Muscle of arm (tissue), 12 donors: ENCODE measurements around the gene FAM114A2. TPM values are rescaled to one million over a fixed set of nuclear protein-coding genes. Genes with fewer than 3 reads are reported as not detected.
A peak's percentile ranks its signal among the peaks of the same experiment; 100 is the strongest.

Experiments used
- DNase-seq: peaks from one replicate; pipeline ENCODE4 v3.0.0-alpha.2; 2013
- polyA plus RNA-seq, 12 donors: library from polyadenylated mRNA; unstranded; fragments of 120-200 nt; gene quantifications; one replicate each; pipeline ENCODE4 v1.2.1, GENCODE V29; 2013; ENCODE audit not compliant: insufficient read length in 12 of 12

Gene FAM114A2
- polyA plus RNA-seq, 12 donors, result 17.7 to 33.6 (median 21.4) TPM; not detected in 1

DNA sequence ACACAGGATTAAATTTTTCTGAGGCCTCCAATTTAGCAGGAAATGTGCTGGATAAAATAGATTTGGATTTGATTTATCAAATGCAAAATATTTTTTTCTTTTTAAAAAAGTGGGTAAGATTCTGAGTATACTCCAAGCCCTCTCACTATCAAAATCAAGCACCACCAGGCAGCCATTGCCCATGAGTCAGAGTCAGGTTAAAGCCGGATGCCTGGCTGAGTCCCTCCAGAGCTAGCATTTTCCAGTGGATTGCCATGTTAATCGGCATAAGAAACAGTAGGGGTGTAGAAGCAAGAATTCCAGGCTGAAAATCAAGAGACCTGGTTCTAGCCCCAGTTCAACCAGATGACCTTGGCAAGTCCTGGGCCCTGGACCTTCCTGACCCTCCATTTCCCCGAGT, 85.3 kb downstream of the FAM114A2 start:
- no peak for DNase-seq

- DNase-seq, result peak; percentile 63
These were observed 85.8 kb downstream of the FAM114A2 start for GRCh38 chr5:153952893-153953292.

DNA sequence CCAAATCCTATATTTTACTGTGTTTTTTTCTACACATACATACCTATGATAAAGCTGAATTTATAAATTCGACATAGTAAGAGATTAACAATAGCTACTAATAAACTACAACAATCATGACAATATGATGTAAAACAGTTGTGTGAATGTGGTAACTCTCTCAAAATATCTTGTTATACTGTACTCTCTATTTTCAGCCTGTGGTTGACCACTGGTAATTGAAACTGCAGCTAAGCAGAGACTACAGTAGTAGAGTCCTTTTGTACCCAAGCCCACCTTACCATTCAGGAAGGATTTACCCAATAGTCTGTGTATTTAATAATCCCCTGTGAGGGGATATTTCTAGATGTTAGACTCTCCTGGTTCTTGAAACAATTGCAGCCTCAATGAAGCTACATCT, 86.7 kb downstream of the FAM114A2 start:
- DNase-seq, result no peak

- no peak for DNase-seq
These were observed 97.4 kb downstream of the FAM114A2 start for GRCh38 chr5:153941265-153941664.

Other genes starting within 250 kb of the FAM114A2 start
- 10 to 100 TPM in 11 of 12 donors, not detected in 1; 23.2 to 34.0 (median 30.2) TPM for gene MFAP3, start 57 bp upstream of the FAM114A2 start, polyA plus RNA-seq
- 10 to 100 TPM in 11 of 12 donors, not detected in 1; 17.6 to 25.8 (median 20.9) TPM for gene GALNT10, start 151.8 kb upstream of the FAM114A2 start, polyA plus RNA-seq